Activated T-cell treated with anti-CD3 and anti-CD28 coated beads for 1 hour (primary cell): ENCODE data around the gene RABGAP1.
"Not testable (repeated sequence)": the region's sequence is repeated elsewhere in the genome, so short reads cannot be mapped to it uniquely, and the experiment has no call there.

Source experiments
- DNase-seq: peaks from one replicate; pipeline ENCODE4 v3.0.0-alpha.2; 2020; ENCODE audit warnings: low read depth

Gene RABGAP1

DNA sequence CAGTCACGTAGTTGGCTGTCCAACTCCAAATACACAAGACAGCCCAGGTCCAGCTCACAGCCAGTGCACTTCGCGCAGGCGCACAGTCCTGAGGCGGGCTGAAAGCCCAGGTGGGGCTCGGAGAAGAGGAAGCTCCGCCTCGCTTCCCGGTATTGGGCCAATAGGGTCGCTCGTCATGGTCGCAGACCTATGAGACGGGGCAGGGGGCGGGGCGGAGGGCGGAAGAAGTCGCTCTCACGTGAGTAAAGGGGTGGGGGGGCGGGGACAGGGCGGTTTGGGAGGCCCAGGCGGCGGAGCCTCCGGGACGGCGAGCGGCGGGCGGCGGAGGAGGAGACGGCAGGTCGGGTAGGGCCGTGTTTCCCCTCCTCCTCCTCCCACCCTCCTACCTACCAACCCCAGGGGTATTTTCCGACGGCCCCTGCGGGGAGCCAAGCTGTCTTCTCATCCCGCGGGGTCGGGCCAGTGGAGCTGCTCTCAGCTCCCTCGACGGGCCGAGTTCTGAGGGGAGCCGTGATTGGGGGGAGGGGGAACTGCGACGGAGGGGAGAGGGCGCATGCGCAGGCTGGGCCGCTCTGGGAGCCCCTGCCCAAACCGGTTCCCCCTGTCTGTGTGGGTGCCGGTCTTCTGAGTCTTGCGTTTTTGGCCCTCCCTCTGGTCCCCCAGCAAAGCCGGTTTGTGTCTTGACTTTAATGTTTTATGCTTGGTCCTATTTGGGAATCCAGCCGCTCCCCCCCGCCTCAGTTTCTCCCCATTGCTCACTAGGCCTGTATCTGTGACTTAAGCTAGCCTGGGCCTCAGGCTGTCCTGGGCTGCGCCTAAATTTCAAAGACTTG lies at the start of gene RABGAP1:
RABGAP1 (plus strand) TSS at position 272 of the 833 bp plus-strand sequence. CDS start 16,040 bp downstream, outside the sequence.
- peak; percentile 99 for DNase-seq

- DNase-seq, result no peak
These were observed 42.9 kb upstream of the RABGAP1 start for GRCh38 chr9:122897969-122898368.

GRCh38 chr9:122900791-122901190 lies 40.0 kb upstream of the RABGAP1 start:
- DNase-seq, result no peak

DNA sequence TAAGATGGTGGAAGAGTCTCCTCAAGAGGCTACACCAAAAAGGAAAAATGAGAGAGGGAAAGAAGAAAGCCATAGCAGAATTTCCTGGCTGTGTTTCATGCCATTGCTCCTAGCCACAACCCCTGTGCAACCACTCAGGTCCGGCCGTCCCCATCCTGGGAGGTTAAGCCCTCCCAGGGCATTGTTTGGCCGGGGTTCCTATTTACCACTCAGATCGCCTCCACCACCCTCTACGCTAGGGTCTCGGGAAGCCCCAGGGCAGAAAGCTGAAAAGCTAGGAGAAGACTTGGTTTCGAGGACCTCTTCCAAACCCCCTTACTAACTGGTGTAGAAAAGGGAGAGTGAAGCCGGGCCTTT lies 36.4 kb upstream of the RABGAP1 start:
- peak; percentile 6 for DNase-seq

DNA sequence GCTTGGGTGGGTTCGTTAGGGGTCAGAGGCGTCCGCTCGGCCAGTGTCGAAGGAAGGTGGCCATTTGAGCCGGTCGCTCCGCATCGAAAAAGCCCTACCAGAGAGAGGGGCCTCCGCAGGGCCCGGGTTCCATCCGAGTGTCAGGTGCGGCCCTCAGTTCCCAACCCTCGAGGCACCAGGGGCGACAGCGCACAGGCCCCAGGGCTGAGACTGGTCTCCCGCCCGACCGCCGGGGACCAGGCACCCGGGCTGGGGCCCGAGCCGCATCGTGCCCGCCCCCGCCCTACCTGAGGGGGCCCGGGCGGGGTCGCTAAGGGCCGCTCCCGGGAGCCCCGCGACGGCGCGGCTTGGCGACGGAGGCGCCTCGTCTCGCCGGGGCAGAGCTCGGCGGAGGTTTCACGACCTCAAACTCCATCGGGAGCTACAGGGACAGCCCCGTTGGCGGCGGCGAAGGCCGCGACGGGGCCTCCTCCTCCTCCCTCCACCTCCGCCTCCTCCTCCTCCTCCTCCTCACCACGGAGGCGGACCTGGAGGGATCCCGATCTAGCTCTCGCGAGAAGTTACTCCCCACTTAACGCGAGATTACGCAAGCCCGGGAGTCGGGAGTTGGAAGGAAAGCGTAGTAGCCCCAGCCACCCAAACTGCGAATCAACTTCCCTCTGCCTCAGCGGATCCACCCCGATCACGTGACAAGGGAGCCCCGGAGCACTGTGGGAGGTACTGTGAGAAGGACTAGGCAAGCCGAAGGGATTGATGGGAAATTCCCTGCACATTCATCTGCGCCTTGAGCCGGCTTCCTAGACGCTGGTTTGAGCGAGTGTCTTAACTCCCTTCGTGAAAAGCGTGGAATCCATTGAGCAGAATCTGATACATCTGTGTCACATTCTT lies 35.8 kb upstream of the RABGAP1 start, which contains the start of gene RC3H2:
RC3H2 (minus strand) TSS at position 537 of the 888 bp plus-strand sequence. CDS start 7,850 bp downstream, outside the sequence.
- DNase-seq, result peak; percentile 87

DNA sequence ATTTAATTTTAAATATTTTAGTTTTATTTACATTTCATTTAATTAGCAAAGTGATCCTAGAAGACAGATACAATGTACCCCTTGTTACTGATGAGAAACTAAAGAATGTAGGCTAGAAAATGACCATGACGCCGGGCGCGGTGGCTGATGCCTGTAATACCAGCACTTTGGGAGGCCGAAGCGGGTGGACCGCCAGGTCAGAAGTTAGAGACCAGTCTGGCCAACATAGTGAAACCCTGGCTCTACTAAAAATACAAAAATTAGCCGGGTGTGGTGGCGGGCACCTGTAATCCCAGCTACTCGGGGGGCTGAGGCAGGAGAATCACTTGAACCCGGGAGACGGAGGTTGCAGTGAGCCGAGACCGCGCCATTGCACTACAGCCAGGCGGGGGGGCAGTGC lies 34.7 kb upstream of the RABGAP1 start:
- not testable (repeated sequence) for DNase-seq

GRCh38 chr9:122912671-122912963 lies 28.2 kb upstream of the RABGAP1 start:
- DNase-seq, result no peak

DNA sequence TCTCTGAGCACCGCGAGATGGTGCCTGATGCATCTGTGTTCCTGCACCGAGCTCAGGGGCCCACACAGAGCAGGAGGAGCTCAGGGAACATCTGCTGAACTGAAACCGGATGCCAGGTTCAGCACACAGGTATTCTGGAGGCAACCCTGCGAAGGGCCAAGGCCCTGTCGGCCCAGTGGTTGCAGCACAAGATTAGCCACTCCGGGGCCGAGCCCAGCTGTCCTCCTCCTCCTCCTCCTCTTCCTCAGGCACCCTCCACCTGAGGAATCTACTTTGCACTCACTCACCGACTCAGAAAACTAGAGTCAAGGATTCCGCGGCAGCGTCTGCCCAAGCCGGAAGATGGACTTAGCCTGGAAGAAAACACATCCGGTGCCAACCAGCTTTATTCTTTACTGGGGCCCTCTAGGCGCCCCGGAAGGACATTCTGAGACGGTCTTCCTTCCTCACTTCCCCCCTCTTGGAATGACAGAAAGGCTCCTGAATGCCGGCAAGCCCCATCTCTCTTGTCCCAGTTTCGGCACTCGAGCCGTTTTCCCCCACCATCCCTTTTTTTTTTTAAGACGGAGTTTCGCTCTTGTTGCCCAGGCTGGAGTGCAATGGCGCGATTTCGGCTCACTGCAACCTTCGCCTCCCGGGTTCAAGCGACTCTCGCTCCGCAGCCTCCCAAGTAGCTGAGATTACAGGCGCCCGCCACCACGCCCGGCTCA lies 27.7 kb upstream of the RABGAP1 start, which contains the start of gene ZBTB6:
ZBTB6 (minus strand) TSS at position 360 of the 710 bp plus-strand sequence. CDS start 1,251 bp downstream, outside the sequence.
- DNase-seq, result peak; percentile 38

GRCh38 chr9:122918310-122918709 lies 22.5 kb upstream of the RABGAP1 start:
- no peak for DNase-seq

- DNase-seq, result no peak
These were observed 18.1 kb upstream of the RABGAP1 start for GRCh38 chr9:122922713-122923112.

DNA sequence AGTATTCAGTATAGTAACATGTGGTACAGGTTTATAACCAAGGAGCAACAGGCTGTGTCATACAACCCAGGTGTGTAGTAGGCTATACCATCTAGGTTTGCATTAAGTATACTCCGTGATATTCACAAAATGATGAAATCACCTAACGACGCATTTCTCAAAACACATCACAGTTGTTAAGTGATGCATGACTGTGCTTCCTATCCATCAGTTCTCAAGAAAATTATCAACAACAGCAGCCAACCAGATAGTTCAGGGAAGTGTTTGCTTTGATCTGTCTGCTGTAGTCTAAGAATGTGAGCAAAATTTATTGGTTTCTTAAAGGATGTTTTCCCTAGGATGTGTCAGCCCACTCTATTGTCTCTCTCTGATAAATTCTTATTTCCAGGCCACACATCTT lies 16.9 kb upstream of the RABGAP1 start:
- no peak for DNase-seq

- no peak for DNase-seq
These were observed 10.9 kb upstream of the RABGAP1 start for GRCh38 chr9:122929796-122930354.

DNA sequence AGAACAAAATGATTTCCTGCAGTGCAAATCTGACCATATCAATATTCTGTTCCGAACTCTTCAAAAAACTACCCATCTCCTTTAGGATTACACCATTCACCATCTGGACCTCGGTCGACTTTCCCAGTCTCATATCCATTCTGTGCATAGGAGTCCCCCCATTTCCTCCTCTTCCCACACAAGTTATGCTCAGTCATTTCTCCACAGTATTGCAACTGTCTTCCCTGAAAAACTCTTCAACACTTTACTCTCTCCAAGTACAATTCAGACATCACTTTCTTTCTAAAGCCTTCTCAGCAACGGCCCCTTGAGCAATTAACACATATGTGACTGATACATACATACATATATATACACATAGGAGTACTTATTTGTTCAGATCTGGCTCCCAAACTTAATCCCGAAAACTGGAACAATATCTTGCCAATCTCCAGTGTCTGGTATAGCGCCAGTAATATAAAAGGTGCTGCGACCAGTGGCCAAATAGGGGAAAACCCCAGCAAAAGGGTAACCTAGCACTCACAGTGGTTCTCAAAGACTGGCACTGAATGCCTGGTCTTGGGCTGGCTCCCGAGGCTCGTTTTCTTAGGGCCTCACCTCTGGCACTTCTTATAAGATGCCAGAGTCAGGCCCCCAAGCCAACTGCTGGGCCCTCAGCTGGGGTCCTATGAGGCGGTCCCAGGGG lies 10.1 kb upstream of the RABGAP1 start:
- DNase-seq, result peak; percentile 9

GRCh38 chr9:122931226-122932121 lies 9.3 kb upstream of the RABGAP1 start, which contains the start of gene ZBTB26:
ZBTB26 (minus strand) TSS chr9:122931512; CDS start chr9:122919934, 11,578 bp downstream.
- DNase-seq, result peak; percentile 80

DNA sequence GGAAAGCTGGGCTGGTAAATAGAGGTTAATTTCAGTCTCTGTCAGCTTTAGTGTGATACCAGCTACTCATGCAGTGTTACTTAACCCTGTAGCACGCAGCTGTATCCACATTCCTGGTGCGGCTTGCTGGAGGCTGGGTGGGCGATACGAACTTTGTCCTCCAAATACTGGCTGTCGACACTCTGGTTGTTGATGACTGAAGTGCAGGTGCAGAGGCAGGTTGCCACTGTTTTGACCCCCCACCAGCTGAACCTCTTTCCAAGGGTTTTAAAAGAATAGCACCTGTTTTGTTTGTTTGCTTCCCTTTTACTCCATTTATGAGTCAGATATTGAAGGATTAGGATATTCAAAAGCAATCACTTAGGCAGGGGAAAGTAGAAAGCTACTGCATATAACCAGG lies 4.4 kb upstream of the RABGAP1 start:
- no peak for DNase-seq

- DNase-seq, result no peak
These were observed 3.9 kb upstream of the RABGAP1 start for GRCh38 chr9:122936883-122937282.

DNA sequence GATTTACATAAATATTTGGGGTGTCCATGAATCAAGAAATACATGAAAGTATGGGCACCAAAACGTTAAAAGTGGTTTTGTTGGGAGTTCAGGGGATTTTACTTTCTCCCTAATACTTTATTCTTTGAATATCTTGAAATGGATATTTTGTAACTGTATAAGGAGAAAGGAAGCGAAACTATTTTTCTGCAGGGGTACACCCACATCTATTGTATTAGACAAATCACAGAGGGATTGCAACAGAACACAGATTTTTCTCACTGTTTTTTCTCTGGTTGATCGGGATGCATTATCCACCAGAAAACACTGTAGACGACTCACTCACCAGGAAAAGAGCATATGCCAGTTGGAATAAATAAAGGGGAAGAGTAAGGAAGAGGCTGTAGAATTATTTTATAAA lies 1.2 kb upstream of the RABGAP1 start:
- DNase-seq, result no peak

- DNase-seq, result no peak
These were observed 419 bp upstream of the RABGAP1 start for GRCh38 chr9:122940454-122940748.

DNA sequence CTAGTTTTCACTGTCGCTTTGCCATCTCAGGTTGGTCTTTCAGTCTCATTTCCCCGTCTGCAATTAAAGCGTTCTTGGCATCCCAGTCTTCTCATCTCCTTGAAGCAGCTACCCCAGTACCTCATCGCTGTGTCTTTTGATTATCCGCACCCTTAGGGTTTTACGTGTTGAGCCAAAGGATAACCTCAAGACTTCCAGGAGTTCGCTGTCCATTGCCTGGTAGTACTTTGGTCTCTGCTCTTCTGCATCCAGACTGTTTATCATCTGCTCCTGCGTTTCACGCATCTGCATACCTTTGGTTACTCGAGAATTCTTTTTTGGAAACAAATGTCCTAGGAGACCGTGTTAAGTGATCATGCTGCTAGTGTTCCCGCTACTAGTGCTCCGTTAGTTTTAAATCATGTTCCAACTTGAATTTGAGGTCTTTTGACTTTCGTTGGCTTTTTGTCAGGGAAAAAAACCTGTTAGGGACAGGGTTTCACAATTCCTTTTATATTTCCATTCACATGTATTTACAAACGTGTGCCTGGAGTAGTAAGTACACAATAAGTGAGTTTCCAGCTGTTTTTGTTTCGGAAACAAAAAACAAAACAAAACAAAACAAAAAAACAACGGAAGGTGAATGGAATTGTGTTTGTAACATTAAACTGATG lies 888 bp downstream of the RABGAP1 start:
- DNase-seq, result no peak
